Effector memory CD8-positive, alpha-beta T cell (primary cell): Measurements from ENCODE around the gene ITGB6.

ENCODE experiments used
- ATAC-seq: fragments of 150-1000 bp; cut with Tn5 transposase; replicated peaks from 2 replicates; pipeline ENCODE4 v1.10.0; 2021; ENCODE audit warnings: mild to moderate bottlenecking, moderate library complexity
- DNase-seq, 3 experiments: peaks; one replicate each; pipeline ENCODE4 v3.0.0; 2021
- H3K27ac Mint-ChIP-seq, 2 donors: one replicate each; pipeline ENCODE4 v1.8.0; 2022; ENCODE audit warnings: mild to moderate bottlenecking in 2 of 2, mixed read lengths in 2 of 2, moderate library complexity in 2 of 2
- H3K27me3 Mint-ChIP-seq, 2 donors: one replicate each; pipeline ENCODE4 v1.8.0; 2022; ENCODE audit warnings: mixed read lengths in 2 of 2
- H3K36me3 Mint-ChIP-seq: one replicate; pipeline ENCODE4 v1.8.0; 2022; ENCODE audit warnings: mild to moderate bottlenecking, moderate library complexity, mixed read lengths; ENCODE audit not compliant: insufficient read depth
- H3K4me1 Mint-ChIP-seq, 2 donors: one replicate each; pipeline ENCODE4 v1.8.0; 2022; ENCODE audit warnings: low read depth in 2 of 2, mixed read lengths in 2 of 2
- H3K4me3 Mint-ChIP-seq, 2 donors: one replicate each; pipeline ENCODE4 v1.8.0; 2022; ENCODE audit warnings: mild to moderate bottlenecking in 2 of 2, mixed read lengths in 2 of 2, moderate library complexity in 2 of 2
- H3K9me3 Mint-ChIP-seq, 2 donors: one replicate each; pipeline ENCODE4 v1.8.0; 2022; ENCODE audit warnings: mixed read lengths in 2 of 2

Gene ITGB6

GRCh38 chr2:160226367-160226766, 26.3 kb upstream of the ITGB6 start:
- H3K4me1 Mint-ChIP-seq: peaks cover 4 to 6% of the 10 kb centered on the region in 2 donors
- ATAC-seq: no peak
- H3K9me3 Mint-ChIP-seq: no peaks in the 10 kb centered on the region
- no peaks in the 10 kb centered on the region for H3K36me3 Mint-ChIP-seq
- peaks cover 15 to 40% of the 10 kb centered on the region in 2 donors for H3K27me3 Mint-ChIP-seq
- H3K4me3 Mint-ChIP-seq: no peak overlapping the region
- H3K27ac Mint-ChIP-seq: no peak overlapping the region
- DNase-seq: no peak

GRCh38 chr2:160225722-160226121, 25.6 kb upstream of the ITGB6 start:
- no peak overlapping the region for H3K4me3 Mint-ChIP-seq
- peaks cover 15 to 43% of the 10 kb centered on the region in 2 donors for H3K27me3 Mint-ChIP-seq
- peaks cover 4 to 9% of the 10 kb centered on the region in 2 donors for H3K4me1 Mint-ChIP-seq
- H3K27ac Mint-ChIP-seq: no peak overlapping the region
- no peak for ATAC-seq
- no peak for DNase-seq
- H3K9me3 Mint-ChIP-seq: no peaks in the 10 kb centered on the region
- no peaks in the 10 kb centered on the region for H3K36me3 Mint-ChIP-seq

GRCh38 chr2:160224507-160224906, 24.4 kb upstream of the ITGB6 start:
- ATAC-seq (no peak), DNase-seq (no peak)
- Mint-ChIP-seq H3K4me3 (peak overlapping the region in 1 of 2 donors; percentile 16), H3K4me1 (peaks cover 4 to 12% of the 10 kb centered on the region in 2 donors), H3K27me3 (peaks cover 15 to 43% of the 10 kb centered on the region in 2 donors), H3K9me3 (no peaks in the 10 kb centered on the region), H3K36me3 (no peaks in the 10 kb centered on the region), H3K27ac (no peak overlapping the region)

- no peaks in the 10 kb centered on the region for H3K9me3 Mint-ChIP-seq
- peak overlapping the region; percentile 16 to 40 for H3K4me3 Mint-ChIP-seq
- H3K27me3 Mint-ChIP-seq: peaks cover 15 to 43% of the 10 kb centered on the region in 2 donors
- DNase-seq (no peak), ATAC-seq (peak; percentile 71)
- H3K4me1 Mint-ChIP-seq: peaks cover 4 to 12% of the 10 kb centered on the region in 2 donors
- no peak overlapping the region for H3K27ac Mint-ChIP-seq
- H3K36me3 Mint-ChIP-seq: no peaks in the 10 kb centered on the region
Measured at GRCh38 chr2:160224060-160224459, 24.0 kb upstream of the ITGB6 start.

GRCh38 chr2:160223560-160223959, 23.5 kb upstream of the ITGB6 start:
- DNase-seq (no peak), ATAC-seq (no peak)
- peaks cover 15 to 43% of the 10 kb centered on the region in 2 donors for H3K27me3 Mint-ChIP-seq
- H3K4me1 Mint-ChIP-seq: peaks cover 4 to 12% of the 10 kb centered on the region in 2 donors
- H3K36me3 Mint-ChIP-seq: no peaks in the 10 kb centered on the region
- no peak overlapping the region for H3K27ac Mint-ChIP-seq
- H3K4me3 Mint-ChIP-seq: no peak overlapping the region
- H3K9me3 Mint-ChIP-seq: no peaks in the 10 kb centered on the region

GRCh38 chr2:160222546-160223283, 22.6 kb upstream of the ITGB6 start:
- no peak overlapping the region for H3K27ac Mint-ChIP-seq
- no peaks in the 10 kb centered on the region for H3K9me3 Mint-ChIP-seq
- ATAC-seq (no peak), DNase-seq (no peak)
- H3K4me1 Mint-ChIP-seq: peaks cover 4 to 12% of the 10 kb centered on the region in 2 donors
- H3K27me3 Mint-ChIP-seq: peaks cover 14 to 37% of the 10 kb centered on the region in 2 donors
- no peaks in the 10 kb centered on the region for H3K36me3 Mint-ChIP-seq
- H3K4me3 Mint-ChIP-seq: no peak overlapping the region

- H3K4me3 Mint-ChIP-seq: no peak overlapping the region
- ATAC-seq (no peak), DNase-seq (no peak)
- peaks cover 4 to 12% of the 10 kb centered on the region in 2 donors for H3K4me1 Mint-ChIP-seq
- H3K9me3 Mint-ChIP-seq: no peaks in the 10 kb centered on the region
- H3K27ac Mint-ChIP-seq: no peak overlapping the region
- H3K36me3 Mint-ChIP-seq: no peaks in the 10 kb centered on the region
- H3K27me3 Mint-ChIP-seq: peaks cover 11 to 32% of the 10 kb centered on the region in 2 donors
Measured at GRCh38 chr2:160221391-160222276, 21.6 kb upstream of the ITGB6 start.

GRCh38 chr2:160220545-160221009, 20.5 kb upstream of the ITGB6 start:
- Mint-ChIP-seq H3K4me1 (peaks cover 4 to 12% of the 10 kb centered on the region in 2 donors), H3K9me3 (no peaks in the 10 kb centered on the region), H3K27ac (no peak overlapping the region), H3K4me3 (no peak overlapping the region), H3K27me3 (peaks cover 16 to 32% of the 10 kb centered on the region in 2 donors), H3K36me3 (no peaks in the 10 kb centered on the region)
- DNase-seq (no peak), ATAC-seq (peak; percentile 17)

- ATAC-seq (no peak), DNase-seq (no peak)
- Mint-ChIP-seq H3K4me3 (no peak overlapping the region), H3K27me3 (peaks cover 17 to 33% of the 10 kb centered on the region in 2 donors), H3K27ac (no peak overlapping the region), H3K4me1 (peaks cover 4 to 12% of the 10 kb centered on the region in 2 donors), H3K36me3 (no peaks in the 10 kb centered on the region), H3K9me3 (no peaks in the 10 kb centered on the region)
Measured at GRCh38 chr2:160220026-160220425, 20.0 kb upstream of the ITGB6 start.

- ATAC-seq (peak; percentile 73), DNase-seq (no peak)
- Mint-ChIP-seq H3K27me3 (peaks cover 31 to 37% of the 10 kb centered on the region in 2 donors), H3K4me3 (no peak overlapping the region), H3K27ac (no peak overlapping the region), H3K4me1 (peaks cover 0 to 7% of the 10 kb centered on the region in 2 donors), H3K36me3 (no peaks in the 10 kb centered on the region), H3K9me3 (no peaks in the 10 kb centered on the region)
Measured at GRCh38 chr2:160214461-160215445, 14.7 kb upstream of the ITGB6 start.

GRCh38 chr2:160213511-160213910, 13.4 kb upstream of the ITGB6 start:
- DNase-seq (no peak), ATAC-seq (no peak)
- Mint-ChIP-seq H3K4me3 (no peak overlapping the region), H3K27me3 (peaks cover 31 to 37% of the 10 kb centered on the region in 2 donors), H3K4me1 (peaks cover under 1 to 10% of the 10 kb centered on the region in 2 donors), H3K9me3 (no peaks in the 10 kb centered on the region), H3K27ac (no peak overlapping the region), H3K36me3 (no peaks in the 10 kb centered on the region)

- Mint-ChIP-seq H3K9me3 (no peaks in the 10 kb centered on the region), H3K36me3 (no peaks in the 10 kb centered on the region), H3K4me3 (no peak overlapping the region), H3K4me1 (peaks cover 9 to 18% of the 10 kb centered on the region in 2 donors), H3K27ac (no peak overlapping the region), H3K27me3 (peaks cover 20 to 22% of the 10 kb centered on the region in 2 donors)
- DNase-seq: peak; percentile 53 to 67 (median 64)
- ATAC-seq: peak; percentile 81
Measured at GRCh38 chr2:160210599-160211138, 10.6 kb upstream of the ITGB6 start.
